HL-60 (cell line): Measurements from ENCODE around the gene NKX2-1.

Experiments used
- CTCF ChIP-seq: IDR thresholded peaks from one replicate; pipeline ENCODE4 v1.5.1; 2011; ENCODE audit warnings: low read length, control low read depth, inconsistent platforms; ENCODE audit not compliant: insufficient read depth
- GABPA ChIP-seq: IDR thresholded peaks from 2 replicates; pipeline ENCODE4 v1.6.1; 2012; ENCODE audit warnings: low read depth
- POLR2AphosphoS5 ChIP-seq: IDR thresholded peaks from 2 replicates; pipeline ENCODE4 v1.6.1; 2012; ENCODE audit warnings: low read depth
- SPI1 ChIP-seq: IDR thresholded peaks from 2 replicates; pipeline ENCODE4 v1.6.1; 2012; ENCODE audit warnings: low read depth, mild to moderate bottlenecking, borderline replicate concordance

GRCh38 chr14:36510874-36511273, 9.2 kb downstream of the NKX2-1 start:
- TF ChIP-seq CTCF = no peak
- TF ChIP-seq SPI1 = no peak
- no peak for TF ChIP-seq POLR2AphosphoS5
- no peak for TF ChIP-seq GABPA
